Gastrocnemius medialis (tissue), 4 donors: ENCODE results near the gene YBEY. TPM values are rescaled to one million over a fixed set of nuclear protein-coding genes. Genes with fewer than 3 reads are reported as not detected.
A peak's percentile ranks its signal among the peaks of the same experiment; 100 is the strongest.
"Not testable (repeated sequence)": the region's sequence is repeated elsewhere in the genome, so short reads cannot be mapped to it uniquely, and the experiment has no call there.

ENCODE experiments used
- ATAC-seq, 2 donors: fragments of 150-250 bp; one replicate each; pipeline ENCODE4 v1.9.1; 2016
- DNase-seq, 2 donors: peaks; one replicate each; pipeline ENCODE4 v3.0.0-alpha.2; 2019
- H3K27ac ChIP-seq, 4 donors: fragments of 200-600 bp; sonication (generic); 1 replicate in 1 of 4; 2 replicates in 3 of 4; pipeline ENCODE4 v1.5.1; 2016 to 2018; ENCODE audit warnings: mild to moderate bottlenecking in 2 of 4, moderate library complexity in 1 of 4
- H3K27me3 ChIP-seq, 3 donors: fragments of 200-600 bp; sonication (generic) in 2 of 3; 1 replicate in 1 of 3; 2 replicates in 2 of 3; pipeline versions ENCODE4 v1.5.1 to v1.6.0; 2016 to 2019; ENCODE audit warnings: mild to moderate bottlenecking in 1 of 3, moderate library complexity in 1 of 3
- H3K36me3 ChIP-seq, 2 donors: fragments of 200-600 bp; sonication (generic) in 1 of 2; one replicate each; pipeline ENCODE4 v1.5.1; 2017 to 2018
- H3K4me1 ChIP-seq, 2 donors: fragments of 200-600 bp; sonication (generic) in 1 of 2; one replicate each; pipeline ENCODE4 v1.5.1; 2016 to 2017; ENCODE audit warnings: mild to moderate bottlenecking in 2 of 2
- H3K4me3 ChIP-seq, 4 donors: fragments of 200-600 bp; sonication (generic) in 3 of 4; 1 replicate in 1 of 4; 2 replicates in 3 of 4; pipeline ENCODE4 v1.5.1; 2016 to 2019; ENCODE audit warnings: mild to moderate bottlenecking in 2 of 4
- H3K9me3 ChIP-seq, 3 donors: fragments of 200-600 bp; sonication (generic) in 2 of 3; 1 replicate in 1 of 3; 2 replicates in 2 of 3; pipeline ENCODE4 v1.5.1; 2016 to 2019
- CTCF ChIP-seq, 5 experiments: fragments of 450-650 bp in 3 of 5; fragments of 200-600 bp in 2 of 5; sonication (generic) in 2 of 5; IDR thresholded peaks in 4 of 5; conservative IDR thresholded peaks in 1 of 5; 1 replicate in 4 of 5; 2 replicates in 1 of 5; pipeline ENCODE4 v1.5.1; 2016 to 2019; ENCODE audit warnings: antibody characterized with exemption in 5 of 5, mild to moderate bottlenecking in 3 of 5, moderate library complexity in 3 of 5
- POLR2A ChIP-seq, 2 donors: fragments of 450-650 bp; IDR thresholded peaks; one replicate each; pipeline ENCODE4 v1.6.1; 2017; ENCODE audit warnings: antibody characterized with exemption in 2 of 2, mild to moderate bottlenecking in 2 of 2, moderate library complexity in 2 of 2
- in situ Hi-C, 4 donors: fragments of 200-750 bp; cut with MboI; loops; one replicate each; pipeline versions ENCODE4 v1.15.0 to v1.8.0; 2017; ENCODE audit warnings: low sequenced_read_pairs in 4 of 4
- intact Hi-C: fragments of 100-400 bp; cut with DNase I; formaldehyde crosslinking; loops from one replicate; pipeline ENCODE4 v1.15.1; 2023; ENCODE audit warnings: low total_unique reads
- total RNA-seq, 4 donors: library from RNA; depleted of rRNA; stranded (reverse); fragments of >200 nt; gene quantifications; one replicate each; pipeline versions ENCODE4 v1.1.0 to v1.2.3, GENCODE V29; 2016

YBEY gene
- total RNA-seq: 10 to 100 TPM; 11.3 to 27.9 (median 18.7) TPM

- peak within 1 kb of the TSS; percentile 75 to 93 (median 88) for H3K4me3 ChIP-seq
- in situ Hi-C loops (loop anchor here in 1 of 4 donors (5.0 kb wide), 1 partner anchor 54 kb away; no protein-coding TSS in a partner anchor), intact Hi-C loops (loop anchor here (1.0 to 5.0 kb wide), 4 partner anchors 38 to 171 kb away; partner anchors contain the start of genes DIP2A, LSS and PCNT)
- DNase-seq (peak; percentile 81 to 85), ATAC-seq (peak; percentile 97)
- H3K36me3 ChIP-seq: peaks cover 0 to 29% of the 10 kb centered on the region in 2 donors
- H3K9me3 ChIP-seq: no peaks in the 10 kb centered on the region
- H3K27ac ChIP-seq: peak within 1 kb of the TSS; percentile 85 to 98 (median 92)
- peaks cover 42 to 45% of the 10 kb centered on the region in 2 donors for H3K4me1 ChIP-seq
- no peaks in the 10 kb centered on the region for H3K27me3 ChIP-seq
- TF ChIP-seq CTCF (IDR thresholded peaks at IDR 0.05 in 4 of 5, conservative IDR thresholded peaks at IDR 0.05 in 1 of 5) (peak; percentile 17 to 55 (median 49)), POLR2A (IDR thresholded peaks at IDR 0.05) (peak; percentile 67 to 83)
Observed at GRCh38 chr21:46285761-46286647, at the start of gene YBEY. TSS of gene YBEY (plus strand) at chr21:46286342. CDS start at chr21:46286914, 572 bp downstream.

GRCh38 chr21:46237474-46237873 is 48.7 kb upstream of the YBEY start:
- ATAC-seq: no peak
- no peak overlapping the region for H3K4me3 ChIP-seq
- intact Hi-C loops: no loop called here

GRCh38 chr21:46239817-46240325 is 46.3 kb upstream of the YBEY start:
- no peak for ATAC-seq
- TF ChIP-seq POLR2A (IDR thresholded peaks at IDR 0.05) (no peak), CTCF (IDR thresholded peaks at IDR 0.05 in 4 of 5, conservative IDR thresholded peaks at IDR 0.05 in 1 of 5) (no peak)
- Histone ChIP-seq H3K27ac (no peak overlapping the region), H3K4me1 (no peaks in the 10 kb centered on the region), H3K4me3 (no peak overlapping the region), H3K27me3 (no peaks in the 10 kb centered on the region), H3K9me3 (no peaks in the 10 kb centered on the region), H3K36me3 (peaks cover 0 to 99% of the 10 kb centered on the region in 2 donors)
- no peak for DNase-seq
- intact Hi-C loops (no loop called here), in situ Hi-C loops (no loop called here)

More at GRCh38 chr21:46237474-46237873, 48.7 kb upstream of the YBEY start:
- no peaks in the 10 kb centered on the region for H3K9me3 ChIP-seq
- DNase-seq: no peak
- no peak for TF ChIP-seq POLR2A (IDR thresholded peaks at IDR 0.05)
- TF ChIP-seq CTCF (IDR thresholded peaks at IDR 0.05 in 4 of 5, conservative IDR thresholded peaks at IDR 0.05 in 1 of 5): no peak
- H3K27ac ChIP-seq: no peak overlapping the region
- H3K36me3 ChIP-seq: peaks cover 0 to 88% of the 10 kb centered on the region in 2 donors
- no peaks in the 10 kb centered on the region for H3K27me3 ChIP-seq
- in situ Hi-C loops: no loop called here
- H3K4me1 ChIP-seq: no peaks in the 10 kb centered on the region

- H3K4me3 ChIP-seq, intact Hi-C loops, H3K9me3 ChIP-seq, H3K27me3 ChIP-seq, ATAC-seq, DNase-seq, H3K27ac ChIP-seq, H3K4me1 ChIP-seq, in situ Hi-C loops: not testable (repeated sequence)
- peaks cover 0 to 99% of the 10 kb centered on the region in 2 donors for H3K36me3 ChIP-seq
Observed at GRCh38 chr21:46241577-46241976, 44.6 kb upstream of the YBEY start.

GRCh38 chr21:46243325-46243724 is 42.8 kb upstream of the YBEY start:
- no peak for ATAC-seq
- no peak for DNase-seq
- no peak overlapping the region for H3K4me3 ChIP-seq

More at GRCh38 chr21:46243325-46243724, 42.8 kb upstream of the YBEY start:
- peaks cover 0 to 97% of the 10 kb centered on the region in 2 donors for H3K36me3 ChIP-seq
- H3K27ac ChIP-seq: no peak overlapping the region
- H3K27me3 ChIP-seq: no peaks in the 10 kb centered on the region
- in situ Hi-C loops (no loop called here), intact Hi-C loops (no loop called here)
- TF ChIP-seq POLR2A (IDR thresholded peaks at IDR 0.05): no peak
- no peak for TF ChIP-seq CTCF (IDR thresholded peaks at IDR 0.05 in 4 of 5, conservative IDR thresholded peaks at IDR 0.05 in 1 of 5)
- no peaks in the 10 kb centered on the region for H3K4me1 ChIP-seq
- no peaks in the 10 kb centered on the region for H3K9me3 ChIP-seq
